Body of pancreas (tissue), 4 donors: ENCODE data around the gene VIT.

ENCODE experiments used
- CTCF ChIP-seq, 7 experiments: fragments of 450-650 bp in 4 of 7; fragments of 200-600 bp in 3 of 7; sonication (generic) in 3 of 7; IDR thresholded peaks; one replicate each; pipeline ENCODE4 v1.5.1; 2016 to 2019; ENCODE audit warnings: antibody characterized with exemption in 7 of 7
- POLR2A ChIP-seq, 3 donors: fragments of 450-650 bp; IDR thresholded peaks; one replicate each; pipeline ENCODE4 v1.6.1; 2016; ENCODE audit warnings: antibody characterized with exemption in 3 of 3, mild to moderate bottlenecking in 2 of 3

GRCh38 chr2:36737131-36737750, 40.7 kb downstream of the VIT start:
- no peak for TF ChIP-seq CTCF (IDR thresholded peaks at IDR 0.05)
- no peak for TF ChIP-seq POLR2A (IDR thresholded peaks at IDR 0.05)
